ENCODE measurements around the gene CAMTA1.

CAMTA1 gene

DNA sequence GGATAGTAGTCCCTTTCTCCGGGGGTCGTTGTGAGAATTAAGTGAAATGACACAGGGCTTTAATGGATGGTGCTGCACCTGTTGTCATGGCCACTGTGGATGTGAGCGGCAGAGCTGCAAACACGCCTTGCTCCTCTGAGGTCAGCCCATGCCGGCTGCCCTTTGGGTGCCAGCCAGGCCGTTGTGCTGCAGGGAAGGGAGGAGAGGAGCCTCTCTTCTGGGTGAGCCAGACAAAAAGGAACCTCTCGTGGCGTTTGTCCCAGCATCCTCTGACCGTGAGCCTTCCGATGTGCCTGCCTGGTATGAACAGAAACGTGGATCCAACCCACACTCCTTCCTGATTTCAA, 602.9 kb downstream of the CAMTA1 start:
- no peaks in the 10 kb centered on the region for H4K20me1 ChIP-seq (ENCODE audit: low read depth, low read length)
- H3K9ac ChIP-seq (ENCODE audit: low read length), result no peak overlapping the region
- H3K4me2 ChIP-seq (ENCODE audit: low read depth, low read length, poor library complexity, severe bottlenecking), result no peak overlapping the region
- H3K79me2 ChIP-seq (ENCODE audit: insufficient read depth, low read length), result no peaks in the 10 kb centered on the region
- TF ChIP-seq EZH2phosphoT487 (conservative IDR thresholded peaks at IDR 0.05; ENCODE audit: low read length), result no peak
- TF ChIP-seq, protein P1, sequence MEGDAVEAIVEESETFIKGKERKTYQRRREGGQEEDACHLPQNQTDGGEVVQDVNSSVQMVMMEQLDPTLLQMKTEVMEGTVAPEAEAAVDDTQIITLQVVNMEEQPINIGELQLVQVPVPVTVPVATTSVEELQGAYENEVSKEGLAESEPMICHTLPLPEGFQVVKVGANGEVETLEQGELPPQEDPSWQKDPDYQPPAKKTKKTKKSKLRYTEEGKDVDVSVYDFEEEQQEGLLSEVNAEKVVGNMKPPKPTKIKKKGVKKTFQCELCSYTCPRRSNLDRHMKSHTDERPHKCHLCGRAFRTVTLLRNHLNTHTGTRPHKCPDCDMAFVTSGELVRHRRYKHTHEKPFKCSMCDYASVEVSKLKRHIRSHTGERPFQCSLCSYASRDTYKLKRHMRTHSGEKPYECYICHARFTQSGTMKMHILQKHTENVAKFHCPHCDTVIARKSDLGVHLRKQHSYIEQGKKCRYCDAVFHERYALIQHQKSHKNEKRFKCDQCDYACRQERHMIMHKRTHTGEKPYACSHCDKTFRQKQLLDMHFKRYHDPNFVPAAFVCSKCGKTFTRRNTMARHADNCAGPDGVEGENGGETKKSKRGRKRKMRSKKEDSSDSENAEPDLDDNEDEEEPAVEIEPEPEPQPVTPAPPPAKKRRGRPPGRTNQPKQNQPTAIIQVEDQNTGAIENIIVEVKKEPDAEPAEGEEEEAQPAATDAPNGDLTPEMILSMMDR (IDR thresholded peaks at IDR 0.05; ENCODE audit: insufficient read depth, low read length, poor library complexity, severe bottlenecking), result no peak
- no peak overlapping the region for H3K4me3 ChIP-seq (ENCODE audit: insufficient read depth, low read length, poor library complexity, severe bottlenecking)
- no peaks in the 10 kb centered on the region for H3K9me3 ChIP-seq (ENCODE audit: insufficient read depth, low read length)
- no peaks in the 10 kb centered on the region for H3K27me3 ChIP-seq (ENCODE audit: low read length)
- H3K9me2 ChIP-seq (replicated peaks; ENCODE audit: insufficient read depth, low read length), result no peaks in the 10 kb centered on the region
- no peak overlapping the region for H2AFZ ChIP-seq (ENCODE audit: low read depth, low read length, severe bottlenecking)
- no peaks in the 10 kb centered on the region for H3F3A ChIP-seq (ENCODE audit: insufficient read depth)
- H3K27ac ChIP-seq (ENCODE audit: low read depth, low read length), result no peak overlapping the region
- no peaks in the 10 kb centered on the region for H3K36me3 ChIP-seq (ENCODE audit: low read length)

DNA sequence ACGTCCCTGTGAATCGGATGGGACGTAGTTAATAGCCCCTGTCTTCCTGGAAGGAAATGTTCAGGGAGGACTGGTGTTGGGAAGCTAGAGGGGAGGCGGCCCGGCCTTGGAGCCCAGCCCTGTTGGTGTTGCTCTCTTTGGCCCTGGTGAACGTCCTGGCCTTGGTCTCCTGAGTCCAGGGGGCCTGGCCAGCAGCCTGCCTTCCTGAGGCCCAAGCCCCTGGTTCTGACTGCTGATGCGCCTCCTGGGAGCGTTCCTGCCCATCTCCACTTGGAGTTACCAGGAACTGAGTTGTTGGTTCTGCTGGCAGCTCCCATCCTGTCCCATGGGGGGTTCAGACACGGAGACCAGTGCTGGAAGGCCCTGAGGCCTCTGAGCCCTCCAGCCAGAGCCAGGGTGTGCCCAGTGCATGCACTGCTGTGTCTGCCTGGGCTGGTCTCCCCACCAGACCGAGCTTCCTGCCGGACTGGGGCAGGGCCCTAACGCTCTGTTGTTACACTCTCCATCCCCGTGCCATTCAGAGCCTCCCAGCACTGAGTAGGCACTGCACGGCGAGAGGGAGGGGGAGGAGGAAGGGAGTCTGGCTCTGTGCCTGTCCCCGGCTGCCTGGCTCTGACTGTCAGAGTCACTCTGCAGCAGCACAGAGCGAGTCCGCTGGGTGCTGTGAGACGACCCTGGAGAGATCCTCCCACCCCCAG, 603.4 kb downstream of the CAMTA1 start:
- Histone ChIP-seq H3K27me3 (ENCODE audit: low read length) (no peaks in the 10 kb centered on the region), H3F3A (ENCODE audit: insufficient read depth) (no peaks in the 10 kb centered on the region), H3K9me2 (replicated peaks; ENCODE audit: insufficient read depth, low read length) (no peaks in the 10 kb centered on the region), H3K9me3 (ENCODE audit: insufficient read depth, low read length) (no peaks in the 10 kb centered on the region), H3K27ac (ENCODE audit: low read depth, low read length) (no peak overlapping the region), H2AFZ (ENCODE audit: low read depth, low read length, severe bottlenecking) (no peak overlapping the region), H3K4me2 (ENCODE audit: low read depth, low read length, poor library complexity, severe bottlenecking) (no peak overlapping the region), H4K20me1 (ENCODE audit: low read depth, low read length) (no peaks in the 10 kb centered on the region), H3K36me3 (ENCODE audit: low read length) (no peaks in the 10 kb centered on the region), H3K79me2 (ENCODE audit: insufficient read depth, low read length) (no peaks in the 10 kb centered on the region), H3K9ac (ENCODE audit: low read length) (no peak overlapping the region), H3K4me3 (ENCODE audit: insufficient read depth, low read length, poor library complexity, severe bottlenecking) (no peak overlapping the region)
- TF ChIP-seq EZH2phosphoT487 (conservative IDR thresholded peaks at IDR 0.05; ENCODE audit: low read length), result no peak
- TF ChIP-seq, protein P1 (IDR thresholded peaks at IDR 0.05; ENCODE audit: insufficient read depth, low read length, poor library complexity, severe bottlenecking), result no peak

DNA sequence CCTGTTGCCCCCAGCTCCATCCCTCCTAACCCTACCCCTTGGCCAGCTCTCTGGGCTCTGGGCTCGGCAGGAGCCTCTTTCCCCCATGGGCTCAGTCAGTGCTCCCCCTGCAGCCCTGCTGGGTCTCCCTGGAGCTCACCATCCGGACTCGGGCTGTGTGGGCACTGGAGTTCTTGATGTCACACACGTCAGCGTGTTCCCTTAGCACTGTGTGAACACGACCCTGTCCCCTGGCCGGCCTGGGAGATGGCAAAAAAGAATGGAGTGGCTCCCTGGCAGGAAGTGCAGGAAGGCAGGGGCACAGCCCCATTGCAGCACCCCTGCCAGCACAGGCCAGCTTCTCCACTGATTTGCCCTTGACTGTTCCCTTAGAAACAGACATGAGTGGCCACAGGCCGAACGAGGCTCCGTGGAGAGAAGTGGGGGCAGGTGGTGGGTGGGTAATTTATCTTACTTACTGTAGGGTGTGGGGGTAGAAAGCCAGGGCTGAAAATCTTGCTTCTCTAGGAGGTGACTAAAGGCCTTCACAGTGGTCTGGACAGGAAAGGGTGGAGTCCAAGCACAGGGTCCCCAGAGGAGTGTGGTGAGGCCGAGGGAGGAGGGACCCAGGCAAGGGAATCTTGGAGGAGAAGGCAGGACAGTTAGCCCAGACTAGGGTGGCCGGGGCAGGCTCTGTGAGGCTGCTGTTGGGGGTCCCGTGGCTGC, 604.1 kb downstream of the CAMTA1 start:
- no peaks in the 10 kb centered on the region for H3F3A ChIP-seq (ENCODE audit: insufficient read depth)
- H3K9ac ChIP-seq (ENCODE audit: low read length), result no peak overlapping the region
- no peaks in the 10 kb centered on the region for H3K36me3 ChIP-seq (ENCODE audit: low read length)
- no peaks in the 10 kb centered on the region for H3K9me2 ChIP-seq (replicated peaks; ENCODE audit: insufficient read depth, low read length)
- TF ChIP-seq, protein P1 (IDR thresholded peaks at IDR 0.05; ENCODE audit: insufficient read depth, low read length, poor library complexity, severe bottlenecking), result no peak
- no peak for TF ChIP-seq EZH2phosphoT487 (conservative IDR thresholded peaks at IDR 0.05; ENCODE audit: low read length)
- H3K27ac ChIP-seq (ENCODE audit: low read depth, low read length), result no peak overlapping the region
- no peak overlapping the region for H3K4me2 ChIP-seq (ENCODE audit: low read depth, low read length, poor library complexity, severe bottlenecking)
- H3K79me2 ChIP-seq (ENCODE audit: insufficient read depth, low read length), result no peaks in the 10 kb centered on the region
- H3K9me3 ChIP-seq (ENCODE audit: insufficient read depth, low read length), result no peaks in the 10 kb centered on the region
- no peaks in the 10 kb centered on the region for H3K27me3 ChIP-seq (ENCODE audit: low read length)
- H3K4me3 ChIP-seq (ENCODE audit: insufficient read depth, low read length, poor library complexity, severe bottlenecking), result no peak overlapping the region
- H4K20me1 ChIP-seq (ENCODE audit: low read depth, low read length), result no peaks in the 10 kb centered on the region
- H2AFZ ChIP-seq (ENCODE audit: low read depth, low read length, severe bottlenecking), result no peak overlapping the region

Measured in SU-DHL-6 (cell line).